SK-N-SH (cell line): ENCODE data around the gene MYOM1. TPM values are rescaled to one million over a fixed set of nuclear protein-coding genes. Genes with fewer than 3 reads are reported as not detected.

Experiments used
- CTCF ChIA-PET: fragments of 300-600, 350-600 bp; formaldehyde crosslinking; extraction: SDS; loops from one replicate; lab custom pipeline; 2021; lab: Yijun Ruan, JAX
- POLR2A ChIA-PET: fragments of 350-600 bp; sonication (Branson Sonifier 250); formaldehyde crosslinking; extraction: SDS; loops from one replicate; lab custom pipeline; 2020; ENCODE audit warnings: antibody characterized with exemption, inconsistent platforms; lab: Yijun Ruan, JAX
- DNase-seq: peaks from one replicate; pipeline ENCODE4 v3.0.0; 2012
- H2AFZ ChIP-seq: fragments of 200-600 bp; sonication (generic); 2 replicates; pipeline ENCODE4 v1.8.1; 2016; ENCODE audit warnings: antibody characterized with exemption, mild to moderate bottlenecking, low read depth
- H3F3A ChIP-seq: fragments of 200-600 bp; sonication (generic); replicated peaks from 2 replicates; pipeline ENCODE3; 2016; ENCODE audit warnings: antibody characterized with exemption, mild to moderate bottlenecking; ENCODE audit not compliant: insufficient read depth
- H3K27ac ChIP-seq, 2 experiments: fragments of 200-500 bp in 1 of 2; fragments of 200-600 bp in 1 of 2; sonication (Bioruptor generic) in 1 of 2; sonication (generic), shearing (Covaris generic) in 1 of 2; 2 replicates each; pipeline versions ENCODE4 v1.5.1 to v1.6.1; 2014 to 2016; ENCODE audit warnings: low read depth in 2 of 2, inconsistent platforms in 1 of 2, low read length in 1 of 2, mild to moderate bottlenecking in 1 of 2, mixed read lengths in 1 of 2
- H3K27me3 ChIP-seq: fragments of 200-600 bp; sonication (generic), shearing (Covaris generic); 2 replicates; pipeline ENCODE4 v1.6.1; 2016; ENCODE audit warnings: mixed run types; ENCODE audit not compliant: insufficient read depth
- H3K36me3 ChIP-seq, 2 experiments: fragments of 200-500 bp in 1 of 2; fragments of 200-600 bp in 1 of 2; sonication (Bioruptor generic) in 1 of 2; sonication (generic) in 1 of 2; replicated peaks in 1 of 2; 2 replicates each; pipeline versions ENCODE3 to v1.5.1; 2014 to 2016; ENCODE audit warnings: low read length in 1 of 2, mild to moderate bottlenecking in 1 of 2; ENCODE audit not compliant: insufficient read depth in 2 of 2, control insufficient read depth in 1 of 2
- H3K4me1 ChIP-seq, 2 experiments: fragments of 200-500 bp in 1 of 2; fragments of 200-600 bp in 1 of 2; sonication (Bioruptor generic) in 1 of 2; sonication (generic), shearing (Covaris generic) in 1 of 2; 2 replicates each; pipeline versions ENCODE4 v1.5.1 to v1.6.1; 2014 to 2016; ENCODE audit warnings: low read depth in 1 of 2, low read length in 1 of 2, mixed run types in 1 of 2; ENCODE audit not compliant: insufficient read depth in 2 of 2, control insufficient read depth in 1 of 2
- H3K4me2 ChIP-seq: fragments of 200-600 bp; sonication (generic), shearing (Covaris generic); 2 replicates; pipeline ENCODE4 v1.6.1; 2017; ENCODE audit warnings: mixed run types
- H3K4me3 ChIP-seq, 2 experiments: fragments of 200-500 bp in 1 of 2; fragments of 200-600 bp in 1 of 2; sonication (Bioruptor generic) in 1 of 2; sonication (generic), shearing (Covaris generic) in 1 of 2; 2 replicates each; pipeline versions ENCODE4 v1.5.1 to v1.8.1; 2014 to 2016; ENCODE audit warnings: low read depth in 2 of 2, inconsistent platforms in 1 of 2, low read length in 1 of 2, mild to moderate bottlenecking in 1 of 2, mixed read lengths in 1 of 2, moderate library complexity in 1 of 2
- H3K79me2 ChIP-seq: fragments of 200-600 bp; sonication (generic); 2 replicates; pipeline ENCODE4 v1.8.1; 2017; ENCODE audit warnings: mild to moderate bottlenecking; ENCODE audit not compliant: insufficient read depth
- H3K9ac ChIP-seq: fragments of 200-600 bp; sonication (generic); 2 replicates; pipeline ENCODE4 v1.6.1; 2017; ENCODE audit warnings: mixed run types
- H3K9me2 ChIP-seq: fragments of 200-600 bp; sonication (generic); 2 replicates; pipeline ENCODE4 v1.6.1; 2017; ENCODE audit warnings: mixed run types
- H3K9me3 ChIP-seq: fragments of 200-600 bp; sonication (generic); 2 replicates; pipeline ENCODE4 v1.6.1; 2017; ENCODE audit warnings: mixed run types, mild to moderate bottlenecking, moderate library complexity
- H4K20me1 ChIP-seq: fragments of 200-600 bp; sonication (generic); 2 replicates; pipeline ENCODE4 v1.6.1; 2017; ENCODE audit warnings: mild to moderate bottlenecking, mixed run types; ENCODE audit not compliant: insufficient read depth
- ELF1 ChIP-seq: IDR thresholded peaks from 2 replicates; pipeline ENCODE4 v1.4.0; 2012
- EP300 ChIP-seq, 2 experiments: IDR thresholded peaks; 2 replicates each; pipeline versions ENCODE4 v1.4.0 to v1.6.1; 2012; ENCODE audit warnings: borderline replicate concordance in 1 of 2, low read depth in 1 of 2, low read length in 1 of 2
- FOXM1 ChIP-seq: IDR thresholded peaks from 2 replicates; pipeline ENCODE4 v1.4.0; 2012; ENCODE audit warnings: low read depth, mild to moderate bottlenecking
- GATA2 ChIP-seq: sonication (generic); formaldehyde crosslinking; IDR thresholded peaks from 2 replicates; pipeline ENCODE4 v1.5.0; 2020; ENCODE audit warnings: mild to moderate bottlenecking, missing genetic modification reagents
- MEF2A ChIP-seq: IDR thresholded peaks from 2 replicates; pipeline ENCODE4 v1.4.0; 2012; ENCODE audit warnings: low read depth, borderline replicate concordance
- MXI1 ChIP-seq: IDR thresholded peaks from 2 replicates; pipeline ENCODE4 v1.6.1; 2012; ENCODE audit warnings: mild to moderate bottlenecking, low read depth, low read length, improper control_type of control experiment
- NFIC ChIP-seq: IDR thresholded peaks from 2 replicates; pipeline ENCODE4 v1.4.0; 2012; ENCODE audit warnings: borderline replicate concordance
- PBX3 ChIP-seq: IDR thresholded peaks from 2 replicates; pipeline ENCODE4; 2012
- SIN3A ChIP-seq: IDR thresholded peaks from 2 replicates; pipeline ENCODE4 v1.6.1; 2012; ENCODE audit warnings: low read depth, mild to moderate bottlenecking, low read length, moderate library complexity, borderline replicate concordance
- SMC3 ChIP-seq: IDR thresholded peaks from 2 replicates; pipeline ENCODE4 v1.6.1; 2012; ENCODE audit warnings: low read depth, low read length, improper control_type of control experiment
- USF1 ChIP-seq: IDR thresholded peaks from 2 replicates; pipeline ENCODE4 v1.4.0; 2012; ENCODE audit warnings: low read depth, borderline replicate concordance
- ZBTB33 ChIP-seq: IDR thresholded peaks from 2 replicates; pipeline ENCODE4 v1.4.0; 2012; ENCODE audit warnings: low read depth, borderline replicate concordance
- WGBS: methylation state at CpG from one replicate; pipeline ENCODE4 v1.1.6; 2017; ENCODE audit warnings: low lambda C conversion rate; 5-methylcytosine and 5-hydroxymethylcytosine counted together
- polyA plus RNA-seq, 3 experiments: library from polyadenylated mRNA; depleted of rRNA; stranded (reverse); fragments of >200 nt; gene quantifications; 2 replicates each; pipeline ENCODE4 v1.2.3, GENCODE V29; 2012

Gene MYOM1
- polyA plus RNA-seq, 1 of the 3 experiments (the other 2 are of a cell fraction) = 0.07 TPM

- Histone ChIP-seq H3K4me3 (no peak overlapping the region), H3K27ac (no peak overlapping the region), H2AFZ (no peak overlapping the region), H3F3A (no peaks in the 10 kb centered on the region), H4K20me1 (no peaks in the 10 kb centered on the region), H3K9me2 (no peaks in the 10 kb centered on the region), H3K9ac (no peak overlapping the region), H3K4me2 (no peak overlapping the region), H3K36me3 (no peaks in the 10 kb centered on the region), H3K27me3 (no peaks in the 10 kb centered on the region), H3K9me3 (no peaks in the 10 kb centered on the region), H3K79me2 (no peaks in the 10 kb centered on the region), H3K4me1 (no peaks in the 10 kb centered on the region; a peak in 1 of 4 replicates)
- DNase-seq = no peak
- ChIA-PET CTCF (no interaction called here), POLR2A (no interaction called here)
- no peak for TF ChIP-seq ELF1
- TF ChIP-seq MXI1 = no peak
- no peak for TF ChIP-seq USF1
- no peak for TF ChIP-seq GATA2
- no peak for TF ChIP-seq ZBTB33
- no peak for TF ChIP-seq PBX3
- no peak for TF ChIP-seq NFIC
- TF ChIP-seq SMC3 = no peak
- no peak for TF ChIP-seq FOXM1
- 82% methylated on average over 2 of the region's 2 CpGs for WGBS
Measured at GRCh38 chr18:3154214-3154613, 65.6 kb downstream of the MYOM1 start.

GRCh38 chr18:3153107-3153704, 66.6 kb downstream of the MYOM1 start:
- H3F3A ChIP-seq = no peaks in the 10 kb centered on the region
- 88% methylated on average over 8 of the region's 8 CpGs for WGBS
- POLR2A ChIA-PET = no interaction called here

More at GRCh38 chr18:3153107-3153704, 66.6 kb downstream of the MYOM1 start:
- CTCF ChIA-PET = interaction anchor here (0.6 to 2.3 kb wide), 4 partner anchors 24 to 220 kb away, joined by 3 to 21 read pairs (median 10); no protein-coding TSS in a partner anchor
- Histone ChIP-seq H4K20me1 (no peaks in the 10 kb centered on the region), H3K9me3 (no peaks in the 10 kb centered on the region), H3K4me3 (no peak overlapping the region), H3K4me1 (no peaks in the 10 kb centered on the region; a peak in 1 of 4 replicates), H3K9ac (no peak overlapping the region), H3K36me3 (no peaks in the 10 kb centered on the region), H3K27me3 (no peaks in the 10 kb centered on the region), H3K27ac (no peak overlapping the region), H3K9me2 (no peaks in the 10 kb centered on the region), H2AFZ (no peak overlapping the region), H3K4me2 (no peak overlapping the region), H3K79me2 (no peaks in the 10 kb centered on the region)
- DNase-seq = no peak
- TF ChIP-seq GATA2 (no peak), FOXM1 (no peak), EP300 (IDR thresholded peaks at IDR 0.05; ENCODE audit: borderline replicate concordance in 1 of 2, low read depth in 1 of 2, low read length in 1 of 2) (no peak), SIN3A (no peak), MEF2A (no peak), ZBTB33 (no peak), USF1 (no peak)
